T-cell (primary cell): ENCODE measurements around the gene BMP6. TPM values are rescaled to one million over a fixed set of nuclear protein-coding genes. Genes with fewer than 3 reads are reported as not detected.

Experiments used
- ATAC-seq, 4 experiments: fragments of 200-7000 bp in 3 of 4; fragments of 150-1000 bp in 1 of 4; cut with Tn5 transposase; replicated peaks in 1 of 4; 1 replicate in 3 of 4; 2 replicates in 1 of 4; pipeline ENCODE4 v1.10.0; 2021; ENCODE audit warnings: moderate library complexity in 3 of 4, mild to moderate bottlenecking in 2 of 4, moderate number of reproducible peaks in 1 of 4
- CTCF ChIA-PET, 2 donors: fragments of 300-600 bp; sonication (Branson Sonifier 250); formaldehyde crosslinking; loops; one replicate each; lab custom pipeline; 2022; ENCODE audit warnings: antibody characterized with exemption in 2 of 2; lab: Charles Lee
- POLR2A ChIA-PET, 2 donors: fragments of 300-600 bp; sonication (Branson Sonifier 250); formaldehyde crosslinking; loops; one replicate each; lab custom pipeline; 2022; ENCODE audit warnings: antibody characterized with exemption in 2 of 2; lab: Charles Lee
- DNase-seq, 35 experiments: peaks; one replicate each; pipeline versions ENCODE4 v3.0.0 to v3.0.0-alpha.2; 2013 to 2023
- H3K27ac ChIP-seq: one replicate; pipeline ENCODE4 v1.5.1; 2013; ENCODE audit warnings: low read length
- H3K27me3 ChIP-seq, 2 experiments: replicated peaks in 1 of 2; 1 replicate in 1 of 2; 2 replicates in 1 of 2; pipeline versions ENCODE4 v1.6.1 to v1.7.0; 2013; ENCODE audit warnings: low read length in 1 of 2, mixed read lengths in 1 of 2; ENCODE audit not compliant: control insufficient read depth in 2 of 2, insufficient read depth in 2 of 2; ENCODE audit errors: extremely low read depth in 1 of 2
- H3K36me3 ChIP-seq, 2 donors: 1 replicate in 1 of 2; 2 replicates in 1 of 2; pipeline versions ENCODE4 v1.6.1 to v1.7.0; 2013; ENCODE audit warnings: low read length in 1 of 2; ENCODE audit not compliant: control insufficient read depth in 2 of 2, insufficient read depth in 1 of 2; ENCODE audit errors: extremely low read depth in 1 of 2
- H3K4me1 ChIP-seq, 2 experiments: 1 replicate in 1 of 2; 2 replicates in 1 of 2; pipeline versions ENCODE4 v1.6.1 to v1.7.0; 2013; ENCODE audit warnings: low read length in 2 of 2, mixed read lengths in 1 of 2; ENCODE audit not compliant: insufficient read depth in 2 of 2, control insufficient read depth in 1 of 2; ENCODE audit errors: extremely low read depth in 1 of 2
- H3K4me3 ChIP-seq, 2 donors: 1 replicate in 1 of 2; 2 replicates in 1 of 2; pipeline versions ENCODE4 v1.5.1 to v1.7.0; 2013; ENCODE audit warnings: mild to moderate bottlenecking in 2 of 2, low read length in 1 of 2, moderate library complexity in 1 of 2; ENCODE audit not compliant: control insufficient read depth in 1 of 2; ENCODE audit errors: extremely low read depth in 1 of 2
- H3K9me3 ChIP-seq: 2 replicates; pipeline ENCODE4 v1.7.0; 2013
- H3K27ac Mint-ChIP-seq, 2 donors: one replicate each; pipeline ENCODE4 v1.8.0; 2020 to 2021; ENCODE audit warnings: mild to moderate bottlenecking in 2 of 2, mixed read lengths in 2 of 2
- H3K27me3 Mint-ChIP-seq, 2 donors: one replicate each; pipeline ENCODE4 v1.8.0; 2021 to 2022; ENCODE audit warnings: mixed read lengths in 2 of 2
- H3K36me3 Mint-ChIP-seq: one replicate; pipeline ENCODE4 v1.8.0; 2021; ENCODE audit warnings: mixed read lengths
- H3K4me1 Mint-ChIP-seq, 3 donors: one replicate each; pipeline ENCODE4 v1.8.0; 2020 to 2022; ENCODE audit warnings: mixed read lengths in 3 of 3, mild to moderate bottlenecking in 1 of 3
- H3K4me3 Mint-ChIP-seq, 3 donors: one replicate each; pipeline ENCODE4 v1.8.0; 2020 to 2022; ENCODE audit warnings: mild to moderate bottlenecking in 3 of 3, mixed read lengths in 3 of 3, moderate library complexity in 3 of 3
- H3K9me3 Mint-ChIP-seq, 3 donors: one replicate each; pipeline ENCODE4 v1.8.0; 2020 to 2022; ENCODE audit warnings: mixed read lengths in 3 of 3
- WGBS: methylation state at CpG from one replicate; pipeline ENCODE4 v1.1.5; 2013; ENCODE audit warnings: missing lambda C conversion rate; ENCODE audit not compliant: insufficient coverage; 5-methylcytosine and 5-hydroxymethylcytosine counted together
- total RNA-seq, 35 experiments: library from RNA in 6 of 35; stranded (reverse) in 6 of 35; fragments of 120-200 nt in 1 of 35; gene quantifications; one replicate each; pipeline versions ENCODE4 v1.2.1 to v1.2.4 and lab custom pipeline; 2013 to 2026

BMP6 gene
- total RNA-seq, 5 donors from 2014 or later (not counting 1 experiment from before 2014, with no cell fraction given): 0.09 to 0.23 (median 0.13) TPM; not detected in 1

- no peaks in the 10 kb centered on the region for H3K4me1 Mint-ChIP-seq
- no peak overlapping the region for H3K4me3 Mint-ChIP-seq
- no peak overlapping the region for H3K27ac ChIP-seq
- no peak overlapping the region for H3K4me3 ChIP-seq
- no peaks in the 10 kb centered on the region for H3K36me3 ChIP-seq
- no peaks in the 10 kb centered on the region for H3K9me3 ChIP-seq
- ATAC-seq (no peak), DNase-seq (no peak)
- H3K9me3 Mint-ChIP-seq: no peaks in the 10 kb centered on the region
- H3K27me3 ChIP-seq: peaks cover 0 to 9% of the 10 kb centered on the region in 2 experiments
- H3K4me1 ChIP-seq: no peaks in the 10 kb centered on the region
- H3K27me3 Mint-ChIP-seq: peaks cover 15 to 16% of the 10 kb centered on the region in 2 donors
- ChIA-PET POLR2A (no interaction called here), CTCF (no interaction called here)
- H3K36me3 Mint-ChIP-seq: no peaks in the 10 kb centered on the region
- no peak overlapping the region for H3K27ac Mint-ChIP-seq
- WGBS: no CpG with 5 or more reads among the region's 1 CpG
These were observed 40.6 kb upstream of the BMP6 start for GRCh38 chr6:7685276-7685675.

GRCh38 chr6:7687145-7688111 is 38.5 kb upstream of the BMP6 start:
- Histone ChIP-seq H3K27ac (no peak overlapping the region), H3K36me3 (no peaks in the 10 kb centered on the region), H3K27me3 (peaks cover 0 to 21% of the 10 kb centered on the region in 2 experiments), H3K4me3 (no peak overlapping the region), H3K9me3 (no peaks in the 10 kb centered on the region), H3K4me1 (no peaks in the 10 kb centered on the region)
- no peak overlapping the region for H3K27ac Mint-ChIP-seq
- no peak overlapping the region for H3K4me3 Mint-ChIP-seq
- no peak for DNase-seq
- POLR2A ChIA-PET: no interaction called here
- ATAC-seq: no peak
- WGBS: 33% methylated on average over 1 of the region's 8 CpGs
- H3K9me3 Mint-ChIP-seq: no peaks in the 10 kb centered on the region
- CTCF ChIA-PET: no interaction called here
- no peaks in the 10 kb centered on the region for H3K4me1 Mint-ChIP-seq
- peaks cover 13 to 21% of the 10 kb centered on the region in 2 donors for H3K27me3 Mint-ChIP-seq
- H3K36me3 Mint-ChIP-seq: no peaks in the 10 kb centered on the region

GRCh38 chr6:7691021-7691420 is 34.9 kb upstream of the BMP6 start:
- Mint-ChIP-seq H3K36me3 (no peaks in the 10 kb centered on the region), H3K4me1 (no peaks in the 10 kb centered on the region), H3K27ac (no peak overlapping the region), H3K27me3 (peaks cover 9 to 13% of the 10 kb centered on the region in 2 donors), H3K4me3 (no peak overlapping the region), H3K9me3 (no peaks in the 10 kb centered on the region)
- POLR2A ChIA-PET: no interaction called here
- CTCF ChIA-PET: no interaction called here
- Histone ChIP-seq H3K4me1 (no peaks in the 10 kb centered on the region), H3K4me3 (no peak overlapping the region), H3K27me3 (peaks cover 0 to 21% of the 10 kb centered on the region in 2 experiments), H3K27ac (no peak overlapping the region), H3K36me3 (no peaks in the 10 kb centered on the region), H3K9me3 (no peaks in the 10 kb centered on the region)
- DNase-seq (no peak), ATAC-seq (no peak)
- WGBS: 83% methylated on average over 1 of the region's 2 CpGs

- H3K4me3 ChIP-seq: no peak overlapping the region
- no peaks in the 10 kb centered on the region for H3K4me1 ChIP-seq
- no peaks in the 10 kb centered on the region for H3K9me3 ChIP-seq
- CTCF ChIA-PET: no interaction called here
- peaks cover 0 to 21% of the 10 kb centered on the region in 2 experiments for H3K27me3 ChIP-seq
- no peak for DNase-seq
- POLR2A ChIA-PET: no interaction called here
- Mint-ChIP-seq H3K27me3 (peaks cover 9 to 16% of the 10 kb centered on the region in 2 donors), H3K9me3 (no peaks in the 10 kb centered on the region), H3K36me3 (no peaks in the 10 kb centered on the region), H3K4me1 (no peaks in the 10 kb centered on the region), H3K4me3 (no peak overlapping the region), H3K27ac (no peak overlapping the region)
- no peaks in the 10 kb centered on the region for H3K36me3 ChIP-seq
- 82% methylated on average over 21 of the region's 21 CpGs for WGBS
- ATAC-seq: no peak
- no peak overlapping the region for H3K27ac ChIP-seq
These were observed 34.0 kb upstream of the BMP6 start for GRCh38 chr6:7691675-7692452.

- Histone ChIP-seq H3K27ac (no peak overlapping the region), H3K4me1 (no peaks in the 10 kb centered on the region), H3K4me3 (no peak overlapping the region), H3K27me3 (peaks cover 0 to 21% of the 10 kb centered on the region in 2 experiments), H3K36me3 (no peaks in the 10 kb centered on the region), H3K9me3 (no peaks in the 10 kb centered on the region)
- Mint-ChIP-seq H3K27me3 (peaks cover 9 to 16% of the 10 kb centered on the region in 2 donors), H3K4me1 (no peaks in the 10 kb centered on the region), H3K27ac (no peak overlapping the region), H3K9me3 (no peaks in the 10 kb centered on the region), H3K4me3 (no peak overlapping the region), H3K36me3 (no peaks in the 10 kb centered on the region)
- ChIA-PET POLR2A (no interaction called here), CTCF (no interaction called here)
- DNase-seq (no peak), ATAC-seq (no peak)
- WGBS: 60% methylated on average over 1 of the region's 3 CpGs
These were observed 33.5 kb upstream of the BMP6 start for GRCh38 chr6:7692453-7692784.

GRCh38 chr6:7693827-7694226 is 32.1 kb upstream of the BMP6 start:
- Mint-ChIP-seq H3K27ac (no peak overlapping the region), H3K9me3 (no peaks in the 10 kb centered on the region), H3K27me3 (peaks cover 13 to 21% of the 10 kb centered on the region in 2 donors), H3K36me3 (no peaks in the 10 kb centered on the region), H3K4me3 (no peak overlapping the region), H3K4me1 (peaks cover 0 to 3% (median 0%) of the 10 kb centered on the region in 3 donors)
- H3K4me3 ChIP-seq: no peak overlapping the region
- CTCF ChIA-PET: interaction anchor here in 1 of 2 donors (0.6 to 0.7 kb wide), 2 partner anchors 13 to 511 kb away, joined by 6 to 14 read pairs; no protein-coding TSS in a partner anchor
- WGBS: 75% methylated on average over 6 of the region's 10 CpGs
- ATAC-seq: no peak
- no peaks in the 10 kb centered on the region for H3K36me3 ChIP-seq
- no peaks in the 10 kb centered on the region for H3K4me1 ChIP-seq
- no peak overlapping the region for H3K27ac ChIP-seq
- no peak for DNase-seq
- H3K9me3 ChIP-seq: no peaks in the 10 kb centered on the region
- H3K27me3 ChIP-seq: peaks cover 0 to 17% of the 10 kb centered on the region in 2 experiments
- POLR2A ChIA-PET: no interaction called here
